HG03457 (cell line): ENCODE results near the gene G3BP1.
"Not testable (repeated sequence)": the region's sequence is repeated elsewhere in the genome, so short reads cannot be mapped to it uniquely, and the experiment has no call there.

Experiments
- ATAC-seq: cut with Tn5 transposase; IDR thresholded peaks from one replicate; pipeline ENCODE4 v1.9.1; 2021; ENCODE audit warnings: moderate number of reproducible peaks; ENCODE audit not compliant: unreplicated experiment

The G3BP1 gene

GRCh38 chr5:151771259-151772028, at the start of gene G3BP1:
G3BP1 (plus strand) TSS chr5:151771954; CDS start chr5:151786621, 14,667 bp downstream.
- ATAC-seq, result peak; percentile 81

GRCh38 chr5:151722546-151722945, 49.2 kb upstream of the G3BP1 start:
- no peak for ATAC-seq

GRCh38 chr5:151724360-151724759, 47.4 kb upstream of the G3BP1 start:
- ATAC-seq, result no peak

GRCh38 chr5:151729597-151729996, 42.2 kb upstream of the G3BP1 start:
- ATAC-seq, result not testable (repeated sequence)

- no peak for ATAC-seq
Observed at GRCh38 chr5:151730381-151730780, 41.4 kb upstream of the G3BP1 start.

- no peak for ATAC-seq
Observed at GRCh38 chr5:151733358-151734063, 38.2 kb upstream of the G3BP1 start.

- ATAC-seq, result no peak
Observed at GRCh38 chr5:151734064-151734408, 37.7 kb upstream of the G3BP1 start.

GRCh38 chr5:151735646-151736045, 36.1 kb upstream of the G3BP1 start:
- no peak for ATAC-seq

GRCh38 chr5:151737431-151737830, 34.3 kb upstream of the G3BP1 start:
- ATAC-seq, result no peak

- ATAC-seq, result no peak
Observed at GRCh38 chr5:151738125-151738848, 33.5 kb upstream of the G3BP1 start.

- ATAC-seq, result no peak
Observed at GRCh38 chr5:151739395-151739794, 32.4 kb upstream of the G3BP1 start.

GRCh38 chr5:151739939-151740335, 31.8 kb upstream of the G3BP1 start:
- no peak for ATAC-seq

GRCh38 chr5:151740336-151740942, 31.3 kb upstream of the G3BP1 start:
- ATAC-seq, result no peak

GRCh38 chr5:151740958-151741373, 30.8 kb upstream of the G3BP1 start:
- no peak for ATAC-seq

- no peak for ATAC-seq
Observed at GRCh38 chr5:151741678-151742423, 29.9 kb upstream of the G3BP1 start.

- no peak for ATAC-seq
Observed at GRCh38 chr5:151742870-151743294, 28.9 kb upstream of the G3BP1 start.

- ATAC-seq, result no peak
Observed at GRCh38 chr5:151743530-151743929, 28.2 kb upstream of the G3BP1 start.

GRCh38 chr5:151745071-151745705, 26.6 kb upstream of the G3BP1 start:
- peak; percentile 37 for ATAC-seq

- no peak for ATAC-seq
Observed at GRCh38 chr5:151750121-151750520, 21.6 kb upstream of the G3BP1 start.

- no peak for ATAC-seq
Observed at GRCh38 chr5:151751091-151751490, 20.7 kb upstream of the G3BP1 start.
